CD14-positive monocyte (primary cell): Measurements from ENCODE around the gene CACNB2. TPM values are rescaled to one million over a fixed set of nuclear protein-coding genes. Genes with fewer than 3 reads are reported as not detected.

Experiments
- DNase-seq, 3 donors: peaks; one replicate each; pipeline ENCODE4 v3.0.0-alpha.2; 2011 to 2022
- H2AFZ ChIP-seq: 2 replicates; pipeline ENCODE4 v1.6.0; 2012; ENCODE audit warnings: mild to moderate bottlenecking, low read depth, low read length, inconsistent platforms; ENCODE audit not compliant: insufficient read depth, poor library complexity, severe bottlenecking
- H3K27ac ChIP-seq, 2 donors: 1 replicate in 1 of 2; 2 replicates in 1 of 2; pipeline ENCODE4 v1.5.1; 2012 to 2013; ENCODE audit warnings: low read length in 2 of 2, control low read depth in 1 of 2, inconsistent platforms in 1 of 2, low read depth in 1 of 2, mild to moderate bottlenecking in 1 of 2
- H3K27me3 ChIP-seq, 2 donors: one replicate each; pipeline versions ENCODE4 v1.6.0 to v1.6.1; 2011 to 2013; ENCODE audit warnings: low read length in 2 of 2; ENCODE audit not compliant: control insufficient read depth in 2 of 2, insufficient read depth in 2 of 2
- H3K36me3 ChIP-seq, 2 donors: replicated peaks in 1 of 2; 1 replicate in 1 of 2; 2 replicates in 1 of 2; pipeline versions ENCODE4 v1.5.1 to v1.6.1; 2012 to 2013; ENCODE audit warnings: low read length in 2 of 2, control low read depth in 1 of 2, inconsistent platforms in 1 of 2, mild to moderate bottlenecking in 1 of 2; ENCODE audit not compliant: insufficient read depth in 2 of 2, control insufficient read depth in 1 of 2
- H3K4me1 ChIP-seq, 2 donors: 1 replicate in 1 of 2; 2 replicates in 1 of 2; pipeline versions ENCODE4 v1.5.1 to v1.6.1; 2012 to 2013; ENCODE audit warnings: low read length in 2 of 2, control low read depth in 1 of 2, inconsistent platforms in 1 of 2, mild to moderate bottlenecking in 1 of 2, moderate library complexity in 1 of 2; ENCODE audit not compliant: insufficient read depth in 2 of 2, control insufficient read depth in 1 of 2
- H3K4me2 ChIP-seq: replicated peaks from 2 replicates; pipeline ENCODE3; 2012; ENCODE audit warnings: low read length, moderate library complexity, mild to moderate bottlenecking; ENCODE audit not compliant: poor library complexity, severe bottlenecking; ENCODE audit errors: extremely low read depth
- H3K4me3 ChIP-seq, 3 experiments: fragments of 200-600 bp in 1 of 3; sonication (generic) in 1 of 3; replicated peaks in 1 of 3; 1 replicate in 2 of 3; 2 replicates in 1 of 3; pipeline ENCODE4 v1.5.1; 2011 to 2013; ENCODE audit warnings: low read length in 3 of 3, mild to moderate bottlenecking in 3 of 3, control low read depth in 2 of 3, low read depth in 2 of 3, inconsistent platforms in 1 of 3, moderate library complexity in 1 of 3
- H3K79me2 ChIP-seq: 2 replicates; pipeline ENCODE4 v1.6.0; 2012; ENCODE audit warnings: mild to moderate bottlenecking, control low read depth, inconsistent platforms, low read length, moderate library complexity; ENCODE audit not compliant: insufficient read depth
- H3K9ac ChIP-seq: 2 replicates; pipeline ENCODE4 v1.6.0; 2017; ENCODE audit warnings: low read length, mild to moderate bottlenecking; ENCODE audit not compliant: insufficient read depth, poor library complexity, severe bottlenecking
- H3K9me3 ChIP-seq, 2 donors: replicated peaks in 1 of 2; 1 replicate in 1 of 2; 2 replicates in 1 of 2; pipeline versions ENCODE4 v1.5.1 to v1.6.1; 2012 to 2013; ENCODE audit warnings: low read length in 2 of 2, control low read depth in 1 of 2; ENCODE audit not compliant: control insufficient read depth in 1 of 2, insufficient read depth in 1 of 2
- H4K20me1 ChIP-seq: 2 replicates; pipeline ENCODE4 v1.6.0; 2012; ENCODE audit warnings: mild to moderate bottlenecking, low read length, control low read depth, moderate library complexity; ENCODE audit not compliant: insufficient read depth
- H3K27ac Mint-ChIP-seq, 7 donors: one replicate each; pipeline ENCODE4 v1.8.0; 2020; ENCODE audit warnings: mild to moderate bottlenecking in 7 of 7, mixed read lengths in 7 of 7, moderate library complexity in 6 of 7, inconsistent platforms in 2 of 7
- H3K27me3 Mint-ChIP-seq, 3 donors: one replicate each; pipeline ENCODE4 v1.8.0; 2021 to 2022; ENCODE audit warnings: low read depth in 3 of 3, mild to moderate bottlenecking in 3 of 3, mixed read lengths in 3 of 3, moderate library complexity in 3 of 3, inconsistent platforms in 1 of 3
- H3K36me3 Mint-ChIP-seq, 2 donors: one replicate each; pipeline ENCODE4 v1.8.0; 2020; ENCODE audit warnings: mixed read lengths in 2 of 2, inconsistent platforms in 1 of 2, mild to moderate bottlenecking in 1 of 2
- H3K4me1 Mint-ChIP-seq: one replicate; pipeline ENCODE4 v1.8.0; 2020; ENCODE audit warnings: mild to moderate bottlenecking, mixed read lengths
- H3K4me3 Mint-ChIP-seq, 2 donors: one replicate each; pipeline ENCODE4 v1.8.0; 2020; ENCODE audit warnings: mild to moderate bottlenecking in 2 of 2, mixed read lengths in 2 of 2, moderate library complexity in 1 of 2
- H3K9me3 Mint-ChIP-seq, 7 donors: one replicate each; pipeline ENCODE4 v1.8.0; 2020 to 2022; ENCODE audit warnings: mixed read lengths in 7 of 7, mild to moderate bottlenecking in 6 of 7, moderate library complexity in 6 of 7, inconsistent platforms in 2 of 7
- WGBS: methylation state at CpG from one replicate; pipeline ENCODE4 v1.1.5; 2013; ENCODE audit warnings: missing lambda C conversion rate; ENCODE audit not compliant: insufficient coverage; 5-methylcytosine and 5-hydroxymethylcytosine counted together
- intact Hi-C, 2 donors: fragments of 100-400 bp; cut with micrococcal nuclease; formaldehyde crosslinking; loops; one replicate each; pipeline versions ENCODE4 v1.15.0 to v1.15.1; 2023
- polyA plus RNA-seq, 3 donors: library from polyadenylated mRNA; depleted of rRNA in 1 of 3; unstranded in 2 of 3; stranded (reverse) in 1 of 3; fragments of 300-500 nt in 2 of 3; fragments of >200 nt in 1 of 3; fragmentation: Illumina TruSeq in 2 of 3; gene quantifications; 1 replicate in 2 of 3; 2 replicates in 1 of 3; pipeline ENCODE4 v1.2.3, GENCODE V29; 2012 to 2021
- TF ChIP-seq, protein P1 (sequence below): fragments of 200-600 bp; IDR thresholded peaks from one replicate; pipeline ENCODE4 v1.8.0; 2022; ENCODE audit warnings: antibody characterized with exemption, mild to moderate bottlenecking

The CACNB2 gene
- polyA plus RNA-seq, 3 donors: 0.05 TPM; not detected in 2

GRCh38 chr10:18397906-18398305 lies 257.7 kb downstream of the CACNB2 start:
- 94% methylated on average over 4 of the region's 5 CpGs for WGBS
- no peak for DNase-seq

GRCh38 chr10:18399158-18399557 lies 258.9 kb downstream of the CACNB2 start:
- no peaks in the 10 kb centered on the region for H3K36me3 ChIP-seq
- no peaks in the 10 kb centered on the region for H4K20me1 ChIP-seq
- Mint-ChIP-seq H3K4me3 (no peak overlapping the region), H3K27me3 (peaks cover 13 to 28% (median 17%) of the 10 kb centered on the region in 3 donors), H3K27ac (no peak overlapping the region), H3K9me3 (no peaks in the 10 kb centered on the region), H3K36me3 (no peaks in the 10 kb centered on the region), H3K4me1 (peaks cover 10% of the 10 kb centered on the region)
- H3K4me2 ChIP-seq: no peak overlapping the region
- H3K4me3 ChIP-seq: no peak overlapping the region
- no peaks in the 10 kb centered on the region for H3K9me3 ChIP-seq
- no peak overlapping the region for H2AFZ ChIP-seq
- intact Hi-C loops: no loop called here
- no peak overlapping the region for H3K9ac ChIP-seq
- peaks cover 16 to 24% of the 10 kb centered on the region in 2 donors for H3K27me3 ChIP-seq
- H3K79me2 ChIP-seq: no peaks in the 10 kb centered on the region
- no CpG with 5 or more reads among the region's 3 CpGs for WGBS
- no peaks in the 10 kb centered on the region for H3K4me1 ChIP-seq
- DNase-seq: no peak
- TF ChIP-seq, protein P1, sequence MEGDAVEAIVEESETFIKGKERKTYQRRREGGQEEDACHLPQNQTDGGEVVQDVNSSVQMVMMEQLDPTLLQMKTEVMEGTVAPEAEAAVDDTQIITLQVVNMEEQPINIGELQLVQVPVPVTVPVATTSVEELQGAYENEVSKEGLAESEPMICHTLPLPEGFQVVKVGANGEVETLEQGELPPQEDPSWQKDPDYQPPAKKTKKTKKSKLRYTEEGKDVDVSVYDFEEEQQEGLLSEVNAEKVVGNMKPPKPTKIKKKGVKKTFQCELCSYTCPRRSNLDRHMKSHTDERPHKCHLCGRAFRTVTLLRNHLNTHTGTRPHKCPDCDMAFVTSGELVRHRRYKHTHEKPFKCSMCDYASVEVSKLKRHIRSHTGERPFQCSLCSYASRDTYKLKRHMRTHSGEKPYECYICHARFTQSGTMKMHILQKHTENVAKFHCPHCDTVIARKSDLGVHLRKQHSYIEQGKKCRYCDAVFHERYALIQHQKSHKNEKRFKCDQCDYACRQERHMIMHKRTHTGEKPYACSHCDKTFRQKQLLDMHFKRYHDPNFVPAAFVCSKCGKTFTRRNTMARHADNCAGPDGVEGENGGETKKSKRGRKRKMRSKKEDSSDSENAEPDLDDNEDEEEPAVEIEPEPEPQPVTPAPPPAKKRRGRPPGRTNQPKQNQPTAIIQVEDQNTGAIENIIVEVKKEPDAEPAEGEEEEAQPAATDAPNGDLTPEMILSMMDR: no peak
- H3K27ac ChIP-seq: no peak overlapping the region

More at GRCh38 chr10:18397906-18398305, 257.7 kb downstream of the CACNB2 start:
- TF ChIP-seq, protein P1: no peak
- no peak overlapping the region for H3K4me2 ChIP-seq
- no peaks in the 10 kb centered on the region for H4K20me1 ChIP-seq
- no peak overlapping the region for H3K4me3 ChIP-seq
- peaks cover 0 to under 1% (median 0%) of the 10 kb centered on the region in 7 donors for H3K9me3 Mint-ChIP-seq
- peaks cover 10% of the 10 kb centered on the region for H3K4me1 Mint-ChIP-seq
- intact Hi-C loops: no loop called here
- H3K4me3 Mint-ChIP-seq: no peak overlapping the region
- H3K36me3 ChIP-seq: no peaks in the 10 kb centered on the region
- H3K9me3 ChIP-seq: no peaks in the 10 kb centered on the region
- H2AFZ ChIP-seq: no peak overlapping the region
- peaks cover 13 to 29% (median 17%) of the 10 kb centered on the region in 3 donors for H3K27me3 Mint-ChIP-seq
- no peaks in the 10 kb centered on the region for H3K36me3 Mint-ChIP-seq
- no peak overlapping the region for H3K27ac ChIP-seq
- H3K4me1 ChIP-seq: no peaks in the 10 kb centered on the region
- H3K27ac Mint-ChIP-seq: no peak overlapping the region
- no peak overlapping the region for H3K9ac ChIP-seq
- H3K79me2 ChIP-seq: no peaks in the 10 kb centered on the region
- peaks cover 16 to 24% of the 10 kb centered on the region in 2 donors for H3K27me3 ChIP-seq
